ENCODE results near the gene ERP27. TPM values are rescaled to one million over a fixed set of nuclear protein-coding genes. Genes with fewer than 3 reads are reported as not detected.

ERP27 gene
- total RNA-seq, 1 donor, result not detected

DNA sequence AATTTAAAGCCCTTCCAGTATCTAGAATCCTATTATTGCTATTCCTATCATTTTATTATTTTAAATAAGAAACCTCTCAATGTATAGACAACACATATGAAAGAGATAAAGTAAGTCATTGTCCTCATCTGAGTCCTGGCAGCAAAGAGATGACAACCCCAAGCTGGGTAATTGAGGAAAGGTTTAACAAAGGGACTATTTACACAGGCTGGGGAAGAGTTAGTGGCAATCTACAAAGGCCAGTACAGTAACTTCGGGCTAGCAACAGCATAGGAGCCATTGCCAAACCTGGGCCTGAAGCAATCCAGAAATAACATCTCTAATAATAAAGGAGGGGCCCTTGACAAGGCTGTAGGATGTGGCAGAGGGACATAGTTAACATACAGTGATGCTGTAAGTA is 45.7 kb upstream of the ERP27 start:
- Histone ChIP-seq H3K27ac (ENCODE audit: low read depth, low read length) (no peak overlapping the region), H3K4me3 (ENCODE audit: insufficient read depth, low read length) (no peak overlapping the region), H3K27me3 (ENCODE audit: insufficient read depth, low read length) (no peaks in the 10 kb centered on the region), H2AFZ (ENCODE audit: low read length) (no peak overlapping the region), H3K79me2 (ENCODE audit: insufficient read depth, low read length) (no peaks in the 10 kb centered on the region), H4K20me1 (ENCODE audit: insufficient read depth, low read length) (no peaks in the 10 kb centered on the region), H3K4me1 (ENCODE audit: insufficient read depth, low read length) (no peaks in the 10 kb centered on the region), H3K4me2 (ENCODE audit: insufficient read depth, low read length) (no peak overlapping the region), H3K9me3 (ENCODE audit: low read depth, low read length) (no peaks in the 10 kb centered on the region), H3K36me3 (ENCODE audit: insufficient read depth, low read length) (no peaks in the 10 kb centered on the region)
- TF ChIP-seq, protein P1, sequence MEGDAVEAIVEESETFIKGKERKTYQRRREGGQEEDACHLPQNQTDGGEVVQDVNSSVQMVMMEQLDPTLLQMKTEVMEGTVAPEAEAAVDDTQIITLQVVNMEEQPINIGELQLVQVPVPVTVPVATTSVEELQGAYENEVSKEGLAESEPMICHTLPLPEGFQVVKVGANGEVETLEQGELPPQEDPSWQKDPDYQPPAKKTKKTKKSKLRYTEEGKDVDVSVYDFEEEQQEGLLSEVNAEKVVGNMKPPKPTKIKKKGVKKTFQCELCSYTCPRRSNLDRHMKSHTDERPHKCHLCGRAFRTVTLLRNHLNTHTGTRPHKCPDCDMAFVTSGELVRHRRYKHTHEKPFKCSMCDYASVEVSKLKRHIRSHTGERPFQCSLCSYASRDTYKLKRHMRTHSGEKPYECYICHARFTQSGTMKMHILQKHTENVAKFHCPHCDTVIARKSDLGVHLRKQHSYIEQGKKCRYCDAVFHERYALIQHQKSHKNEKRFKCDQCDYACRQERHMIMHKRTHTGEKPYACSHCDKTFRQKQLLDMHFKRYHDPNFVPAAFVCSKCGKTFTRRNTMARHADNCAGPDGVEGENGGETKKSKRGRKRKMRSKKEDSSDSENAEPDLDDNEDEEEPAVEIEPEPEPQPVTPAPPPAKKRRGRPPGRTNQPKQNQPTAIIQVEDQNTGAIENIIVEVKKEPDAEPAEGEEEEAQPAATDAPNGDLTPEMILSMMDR (IDR thresholded peaks at IDR 0.05; ENCODE audit: extremely low read depth, low read depth, low read length), result no peak
- DNase-seq (ENCODE audit: insufficient read length, low spot score, missing footprints), result no peak

DNA sequence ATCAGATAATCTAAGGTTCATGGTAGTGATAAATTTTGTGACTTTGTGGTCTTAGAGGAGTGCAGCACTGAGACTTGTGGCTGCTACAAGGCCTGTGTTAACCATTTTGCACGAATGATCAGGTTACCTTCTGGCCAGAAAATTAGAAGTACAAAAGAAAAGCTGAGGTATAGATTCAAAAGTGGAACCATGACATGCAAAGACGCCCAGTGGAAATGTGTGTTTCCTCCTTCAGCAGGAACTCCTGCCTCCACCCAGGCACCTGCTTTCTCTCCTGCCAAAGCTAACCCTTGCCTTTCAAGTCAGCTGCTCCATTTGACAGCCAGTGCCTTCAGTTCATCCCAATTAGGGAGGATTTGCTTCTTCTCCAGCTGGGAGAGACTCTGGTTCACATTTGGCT is 44.7 kb upstream of the ERP27 start:
- Histone ChIP-seq H4K20me1 (ENCODE audit: insufficient read depth, low read length) (no peaks in the 10 kb centered on the region), H3K4me3 (ENCODE audit: insufficient read depth, low read length) (no peak overlapping the region), H3K79me2 (ENCODE audit: insufficient read depth, low read length) (no peaks in the 10 kb centered on the region), H3K4me2 (ENCODE audit: insufficient read depth, low read length) (no peak overlapping the region), H3K27ac (ENCODE audit: low read depth, low read length) (no peak overlapping the region), H3K9me3 (ENCODE audit: low read depth, low read length) (no peaks in the 10 kb centered on the region), H3K36me3 (ENCODE audit: insufficient read depth, low read length) (no peaks in the 10 kb centered on the region), H3K4me1 (ENCODE audit: insufficient read depth, low read length) (no peaks in the 10 kb centered on the region), H2AFZ (ENCODE audit: low read length) (no peak overlapping the region), H3K27me3 (ENCODE audit: insufficient read depth, low read length) (no peaks in the 10 kb centered on the region)
- DNase-seq (ENCODE audit: insufficient read length, low spot score, missing footprints), result no peak
- TF ChIP-seq, protein P1 (IDR thresholded peaks at IDR 0.05; ENCODE audit: extremely low read depth, low read depth, low read length), result no peak

DNA sequence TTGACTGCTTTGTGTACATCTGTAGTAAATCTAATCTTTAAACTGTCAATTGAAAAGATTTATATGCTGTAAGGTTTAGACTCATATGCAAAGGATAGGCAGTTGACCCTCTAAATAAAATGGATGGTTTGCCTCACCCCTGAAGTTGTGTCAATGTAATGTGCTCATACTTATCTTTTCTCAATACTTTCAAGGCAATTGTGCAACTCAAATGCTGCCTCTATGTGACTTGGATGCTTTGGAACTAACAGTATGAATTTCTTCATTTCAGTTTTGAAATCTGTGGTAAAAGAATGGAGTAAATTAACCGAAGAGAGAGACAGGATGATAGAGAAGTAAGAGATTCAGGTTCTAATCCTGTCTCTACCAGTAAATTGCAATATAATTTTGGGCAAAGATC is 44.2 kb upstream of the ERP27 start:
- Histone ChIP-seq H4K20me1 (ENCODE audit: insufficient read depth, low read length) (no peaks in the 10 kb centered on the region), H3K4me3 (ENCODE audit: insufficient read depth, low read length) (no peak overlapping the region), H3K27me3 (ENCODE audit: insufficient read depth, low read length) (no peaks in the 10 kb centered on the region), H3K79me2 (ENCODE audit: insufficient read depth, low read length) (no peaks in the 10 kb centered on the region), H3K27ac (ENCODE audit: low read depth, low read length) (no peak overlapping the region), H3K4me2 (ENCODE audit: insufficient read depth, low read length) (no peak overlapping the region), H3K4me1 (ENCODE audit: insufficient read depth, low read length) (no peaks in the 10 kb centered on the region), H3K9me3 (ENCODE audit: low read depth, low read length) (no peaks in the 10 kb centered on the region), H3K36me3 (ENCODE audit: insufficient read depth, low read length) (no peaks in the 10 kb centered on the region), H2AFZ (ENCODE audit: low read length) (no peak overlapping the region)
- TF ChIP-seq, protein P1 (IDR thresholded peaks at IDR 0.05; ENCODE audit: extremely low read depth, low read depth, low read length), result no peak
- peak; percentile 10 for DNase-seq (ENCODE audit: insufficient read length, low spot score, missing footprints)

DNA sequence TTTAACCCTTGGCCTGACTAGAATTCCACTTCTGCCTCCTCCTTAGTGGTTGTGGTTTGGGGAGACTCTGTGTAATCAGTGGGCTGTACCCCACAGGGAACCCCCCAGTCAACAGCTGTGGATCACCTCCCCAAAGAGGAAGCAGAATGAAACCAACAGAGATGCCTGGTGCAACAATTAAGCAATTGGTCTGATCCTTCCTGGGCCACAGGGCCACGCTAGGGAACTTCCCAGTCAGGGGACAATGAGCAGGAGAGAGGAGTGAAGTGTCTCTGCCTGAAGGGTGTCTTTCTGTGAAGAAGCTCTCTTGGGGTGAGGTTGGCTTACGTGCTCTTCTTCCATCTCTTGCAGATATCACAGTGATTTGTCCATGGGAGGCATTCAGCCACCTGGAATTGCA is 42.7 kb upstream of the ERP27 start:
- H3K4me1 ChIP-seq (ENCODE audit: insufficient read depth, low read length), result no peaks in the 10 kb centered on the region
- H3K4me2 ChIP-seq (ENCODE audit: insufficient read depth, low read length), result no peak overlapping the region
- no peak overlapping the region for H3K27ac ChIP-seq (ENCODE audit: low read depth, low read length)
- H3K4me3 ChIP-seq (ENCODE audit: insufficient read depth, low read length), result no peak overlapping the region
- no peak for DNase-seq (ENCODE audit: insufficient read length, low spot score, missing footprints)
- TF ChIP-seq, protein P1 (IDR thresholded peaks at IDR 0.05; ENCODE audit: extremely low read depth, low read depth, low read length), result no peak
- no peaks in the 10 kb centered on the region for H3K9me3 ChIP-seq (ENCODE audit: low read depth, low read length)
- no peaks in the 10 kb centered on the region for H3K79me2 ChIP-seq (ENCODE audit: insufficient read depth, low read length)
- H2AFZ ChIP-seq (ENCODE audit: low read length), result no peak overlapping the region
- no peaks in the 10 kb centered on the region for H3K36me3 ChIP-seq (ENCODE audit: insufficient read depth, low read length)
- no peaks in the 10 kb centered on the region for H3K27me3 ChIP-seq (ENCODE audit: insufficient read depth, low read length)
- H4K20me1 ChIP-seq (ENCODE audit: insufficient read depth, low read length), result no peaks in the 10 kb centered on the region
